Stimulated activated CD8-positive, alpha-beta memory T cell treated with anti-CD3 and anti-CD28 coated beads, Interleukin-4, amount 100 ng/mL, for 48 hours (primary cell): ENCODE data around the gene ANKRD44.

Source experiments
- DNase-seq: peaks from one replicate; pipeline ENCODE4 v3.0.0-alpha.2; 2020

Gene ANKRD44

GRCh38 chr2:197137826-197138477, 172.6 kb downstream of the ANKRD44 start:
- DNase-seq: no peak

GRCh38 chr2:197137231-197137630, 173.3 kb downstream of the ANKRD44 start:
- no peak for DNase-seq

DNA sequence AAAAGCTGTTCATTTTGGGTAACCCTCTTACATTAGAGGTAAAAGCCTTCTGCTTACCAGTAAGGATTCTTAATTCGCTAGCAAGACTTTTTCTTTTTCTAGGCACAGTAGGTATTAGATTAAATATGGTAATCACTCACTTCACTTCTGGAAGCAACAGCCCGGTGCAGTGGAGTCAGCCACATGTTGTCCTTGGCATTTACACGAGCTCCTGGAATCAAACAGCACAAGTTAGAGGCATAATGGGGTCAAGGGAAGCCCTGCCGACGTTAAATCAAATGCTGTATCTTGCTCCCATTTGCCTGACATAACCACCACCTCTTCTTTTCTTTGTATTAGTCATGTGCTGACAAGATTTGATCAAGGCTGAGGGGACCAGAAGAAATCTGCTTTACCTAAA, 174.1 kb downstream of the ANKRD44 start:
- no peak for DNase-seq

DNA sequence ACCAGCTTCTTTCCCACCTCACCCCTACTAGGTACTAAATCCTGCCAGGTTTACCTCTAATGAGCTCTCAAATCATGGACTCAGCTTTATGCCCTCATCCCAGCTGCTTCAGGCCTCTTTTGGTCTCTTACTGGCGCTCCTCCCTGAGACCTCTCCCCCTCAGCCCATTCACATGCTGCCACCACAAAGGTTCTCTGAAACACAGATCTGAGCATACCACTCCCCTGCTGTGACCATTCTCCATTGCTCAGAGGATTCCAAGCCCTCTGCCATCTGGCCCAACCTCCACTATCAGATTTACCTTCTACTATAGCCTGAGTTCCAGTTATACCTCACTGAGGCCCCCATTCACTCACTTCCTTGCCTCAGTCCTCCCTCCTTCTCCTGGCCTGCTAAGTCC, 174.8 kb downstream of the ANKRD44 start:
- no peak for DNase-seq

DNA sequence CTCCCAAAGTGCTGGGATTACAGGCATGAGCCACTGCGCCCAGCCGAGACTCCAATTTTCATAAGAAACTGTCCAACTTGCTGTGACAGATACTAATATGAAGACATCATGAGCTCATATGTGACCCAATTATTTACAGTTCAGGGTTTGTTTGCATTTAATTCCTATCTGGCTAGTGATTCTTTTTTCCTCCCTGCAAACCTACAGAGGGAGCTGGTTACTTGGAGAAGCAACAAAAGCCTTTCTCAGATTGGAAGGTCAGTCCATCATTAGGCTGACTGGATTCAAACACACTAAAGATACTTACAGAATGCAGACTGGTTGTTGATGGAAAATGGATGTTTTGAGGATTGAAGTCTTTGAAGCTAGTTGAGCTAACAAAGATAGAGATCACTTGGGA, 176.4 kb downstream of the ANKRD44 start:
- no peak for DNase-seq

GRCh38 chr2:197131558-197131855, 179.1 kb downstream of the ANKRD44 start:
- DNase-seq: no peak

DNA sequence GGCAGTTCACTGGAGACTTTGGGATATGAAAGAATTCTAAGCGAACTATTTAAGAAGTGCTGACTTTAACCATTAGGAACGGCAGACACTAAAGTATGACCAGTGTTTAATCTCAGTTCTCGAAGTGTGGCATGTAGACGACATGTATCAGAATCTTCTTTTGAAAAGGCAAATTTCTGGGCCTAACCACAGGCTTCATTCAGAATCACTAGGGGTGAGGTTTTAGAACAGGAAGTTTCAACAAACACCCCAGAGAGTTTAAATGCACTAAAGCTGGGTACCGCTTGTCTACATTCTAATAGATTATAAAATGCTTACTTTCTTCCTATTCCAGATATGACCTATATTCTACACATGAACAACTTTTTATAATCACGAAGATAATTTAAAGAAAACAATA, 180.3 kb downstream of the ANKRD44 start:
- no peak for DNase-seq

- no peak for DNase-seq
Observed at GRCh38 chr2:197128897-197129296, 181.7 kb downstream of the ANKRD44 start.

DNA sequence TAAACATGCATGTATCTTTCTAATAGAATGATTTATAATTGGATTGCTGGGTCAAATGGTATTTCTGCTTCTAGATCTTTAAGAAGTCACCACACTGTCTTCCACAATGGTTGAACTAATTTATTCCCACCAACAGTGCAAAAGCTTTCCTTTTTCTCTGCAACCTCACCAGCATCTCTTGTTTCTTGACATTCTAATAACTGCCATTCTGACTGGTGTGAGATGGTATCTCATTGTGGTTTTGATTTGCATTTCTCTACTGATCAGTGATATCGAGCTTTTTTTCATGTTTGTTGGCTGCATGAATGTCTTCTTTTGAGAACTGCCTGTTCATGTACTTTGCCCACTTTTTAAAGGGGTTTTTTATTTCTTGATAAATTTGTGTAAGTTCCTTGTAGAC, 182.5 kb downstream of the ANKRD44 start:
- DNase-seq: no peak

- DNase-seq: no peak
Observed at GRCh38 chr2:197126630-197127352, 183.8 kb downstream of the ANKRD44 start.

DNA sequence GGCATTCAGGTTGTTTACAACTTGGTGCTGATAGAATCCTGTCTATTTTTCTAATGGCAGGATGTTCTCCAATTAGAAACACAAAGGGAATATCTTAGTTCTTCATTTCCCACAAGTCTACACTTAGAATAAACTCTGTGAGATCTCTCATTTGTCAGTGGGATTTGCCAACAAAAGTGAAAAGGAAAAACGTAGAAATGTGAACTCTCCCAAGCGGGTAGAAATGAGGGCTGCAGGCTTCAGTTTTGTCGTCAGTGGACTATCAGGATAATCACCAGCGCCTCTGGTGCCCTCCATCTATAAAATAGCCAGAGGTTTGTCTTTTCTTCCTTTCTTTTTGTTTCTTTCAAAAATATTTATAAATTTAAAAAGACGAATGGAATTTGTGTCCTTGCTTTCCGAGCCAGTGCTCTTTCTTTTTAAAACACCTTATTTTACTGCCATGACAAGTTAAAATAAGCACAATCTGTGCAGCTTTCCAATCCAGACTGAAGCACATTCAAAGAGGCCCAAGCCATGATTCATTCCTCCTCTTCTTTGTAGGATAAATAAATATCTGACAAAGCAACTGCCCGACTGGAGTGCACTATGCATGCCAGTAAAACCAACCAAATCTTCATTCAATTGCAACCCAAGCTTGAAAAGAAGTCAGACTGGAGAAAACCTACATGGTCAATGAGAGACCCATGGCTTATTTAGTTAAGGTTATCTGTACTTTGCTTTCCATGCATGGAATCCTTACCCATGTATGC, 185.8 kb downstream of the ANKRD44 start:
- DNase-seq: no peak

DNA sequence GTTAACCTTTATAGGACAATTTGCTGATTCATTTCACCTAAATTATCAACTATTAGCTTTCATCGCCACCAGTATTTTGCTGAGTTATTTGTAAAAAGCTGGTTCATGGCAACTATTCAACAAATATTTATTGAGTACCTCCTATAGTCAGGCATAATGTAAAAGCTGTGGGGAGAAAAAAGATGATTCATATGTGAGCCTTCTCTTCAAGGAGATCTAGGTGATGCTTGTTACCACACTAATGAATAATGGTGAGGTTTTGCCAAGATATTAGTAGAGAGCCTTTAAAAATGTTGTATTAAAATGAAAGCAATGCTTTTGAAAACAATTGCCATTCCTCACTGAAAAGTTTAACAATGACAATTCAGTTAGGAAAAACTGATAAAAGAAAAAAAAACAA, 187.8 kb downstream of the ANKRD44 start:
- no peak for DNase-seq

GRCh38 chr2:197121756-197122385, 188.7 kb downstream of the ANKRD44 start:
- DNase-seq: no peak

GRCh38 chr2:197121255-197121654, 189.3 kb downstream of the ANKRD44 start:
- no peak for DNase-seq

- DNase-seq: no peak
Observed at GRCh38 chr2:197116306-197116879, 194.2 kb downstream of the ANKRD44 start.

DNA sequence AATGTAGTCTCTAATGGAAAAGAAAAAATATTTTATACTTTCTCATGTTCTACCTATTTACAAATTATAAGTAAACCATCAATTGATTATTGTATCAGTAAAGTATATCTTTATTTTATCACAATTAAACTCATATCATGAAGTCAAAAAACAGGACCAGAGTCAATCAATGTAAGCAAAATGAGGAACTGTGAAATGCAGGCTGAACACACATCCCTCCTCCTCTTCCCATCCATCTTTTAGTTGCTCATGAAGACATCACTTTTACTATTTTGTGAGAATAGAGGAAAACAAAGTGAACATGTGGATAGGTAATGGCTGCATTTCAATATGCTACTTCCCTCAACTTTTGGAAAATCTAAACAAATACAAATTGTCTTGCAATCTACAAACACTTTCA, 195.3 kb downstream of the ANKRD44 start:
- DNase-seq: no peak

- DNase-seq: no peak
Observed at GRCh38 chr2:197113275-197113711, 197.3 kb downstream of the ANKRD44 start.

GRCh38 chr2:197109326-197109725, 201.3 kb downstream of the ANKRD44 start:
- DNase-seq: no peak

DNA sequence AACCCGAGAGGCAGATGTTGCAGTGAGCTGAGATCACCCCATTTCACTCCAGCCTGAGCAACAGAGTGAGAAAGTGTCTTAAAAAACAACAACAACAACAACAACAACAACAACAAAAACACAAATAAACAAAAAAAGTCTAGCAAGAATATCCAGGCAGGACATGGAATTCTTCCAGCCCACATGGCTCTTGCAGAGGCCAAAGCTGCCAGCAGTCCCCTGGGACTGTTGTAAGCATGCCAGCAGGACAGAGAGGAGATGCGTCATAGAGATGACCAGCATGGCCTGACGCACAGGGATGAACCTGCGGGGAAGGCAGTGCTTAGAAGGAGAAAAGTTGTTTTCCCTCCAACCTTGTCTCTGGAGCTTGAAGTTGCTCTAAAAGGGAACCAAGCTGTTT, 201.8 kb downstream of the ANKRD44 start:
- DNase-seq: no peak

- no peak for DNase-seq
Observed at GRCh38 chr2:197107291-197108269, 203.0 kb downstream of the ANKRD44 start.

DNA sequence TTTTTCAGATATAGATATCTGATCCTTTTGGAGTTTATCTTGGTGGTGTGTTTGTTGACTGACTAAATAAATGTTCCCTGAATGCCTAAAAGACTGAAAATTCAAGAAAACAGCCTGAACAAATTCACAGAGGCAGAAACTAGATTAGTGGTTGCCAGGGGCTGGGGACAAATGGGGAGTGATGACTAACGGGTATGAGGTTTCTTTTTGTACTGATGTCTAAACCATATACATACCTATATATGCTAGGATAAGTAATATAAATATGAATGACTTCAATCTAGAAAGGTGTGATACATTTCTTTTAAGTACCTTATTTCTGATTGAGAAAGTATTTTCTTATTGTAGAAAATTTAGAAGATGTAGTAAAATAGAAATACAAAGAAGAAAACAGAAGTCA, 207.2 kb downstream of the ANKRD44 start:
- no peak for DNase-seq

- no peak for DNase-seq
Observed at GRCh38 chr2:197102231-197102630, 208.3 kb downstream of the ANKRD44 start.
